ENCODE data around the gene DDX11. TPM values are rescaled to one million over a fixed set of nuclear protein-coding genes. Genes with fewer than 3 reads are reported as not detected.
"Not testable (repeated sequence)": the region's sequence is repeated elsewhere in the genome, so short reads cannot be mapped to it uniquely, and the experiment has no call there.

The DDX11 gene
- total RNA-seq, 2 experiments from 2014 or later, result 115 to 116 TPM

DNA sequence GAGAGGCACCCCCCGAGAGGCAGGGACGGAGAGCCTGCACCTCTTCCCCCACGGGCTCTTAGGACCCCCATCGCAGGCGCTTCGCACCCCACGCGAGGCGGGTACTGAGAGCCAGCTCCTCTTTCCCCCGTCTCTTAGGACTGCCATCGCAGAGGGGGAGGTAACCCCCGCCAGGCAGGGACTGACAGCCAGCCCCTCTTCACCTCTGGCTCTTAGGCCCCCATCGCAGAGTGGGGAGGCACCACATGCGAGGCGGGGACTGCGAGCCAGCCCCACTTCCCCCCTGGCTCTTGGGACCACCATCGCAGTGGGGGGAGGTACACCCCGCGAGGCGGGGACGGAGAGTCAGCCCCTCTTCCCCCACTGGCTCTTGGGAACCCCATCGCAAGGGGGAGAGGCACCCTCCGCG is 46.1 kb downstream of the DDX11 start:
- CTCF ChIA-PET, result no interaction called here
- Mint-ChIP-seq H3K36me3 (no peaks in the 10 kb centered on the region), H3K27me3 (peaks cover 24% of the 10 kb centered on the region), H3K27ac (no peak overlapping the region), H3K9me3 (no peaks in the 10 kb centered on the region), H3K4me3 (no peak overlapping the region), H3K4me1 (ENCODE audit: low read depth) (peaks cover 16% of the 10 kb centered on the region)
- no peak for DNase-seq
- POLR2A ChIA-PET, result no interaction called here
- intact Hi-C loops (cut with micrococcal nuclease), result loop anchor here (5.0 kb wide), 2 partner anchors 87 to 268 kb away; no protein-coding TSS in a partner anchor

GRCh38 chr12:31120392-31121008 is 46.8 kb downstream of the DDX11 start:
- Mint-ChIP-seq H3K27ac (no peak overlapping the region), H3K27me3 (peaks cover 18% of the 10 kb centered on the region), H3K9me3 (no peaks in the 10 kb centered on the region), H3K4me1 (ENCODE audit: low read depth) (peaks cover 16% of the 10 kb centered on the region), H3K36me3 (no peaks in the 10 kb centered on the region), H3K4me3 (no peak overlapping the region)
- ChIA-PET CTCF (no interaction called here), POLR2A (no interaction called here)
- intact Hi-C loops (cut with micrococcal nuclease), result no loop called here
- no peak for DNase-seq

- intact Hi-C loops (cut with micrococcal nuclease); CTCF ChIA-PET; POLR2A ChIA-PET; H3K4me3 Mint-ChIP-seq; H3K27ac Mint-ChIP-seq; H3K9me3 Mint-ChIP-seq; DNase-seq; H3K36me3 Mint-ChIP-seq: not testable (repeated sequence)
- Mint-ChIP-seq H3K27me3 (peaks cover 16% of the 10 kb centered on the region), H3K4me1 (ENCODE audit: low read depth) (peaks cover 16% of the 10 kb centered on the region)
Measured at GRCh38 chr12:31121022-31121728, 47.5 kb downstream of the DDX11 start.

DNA sequence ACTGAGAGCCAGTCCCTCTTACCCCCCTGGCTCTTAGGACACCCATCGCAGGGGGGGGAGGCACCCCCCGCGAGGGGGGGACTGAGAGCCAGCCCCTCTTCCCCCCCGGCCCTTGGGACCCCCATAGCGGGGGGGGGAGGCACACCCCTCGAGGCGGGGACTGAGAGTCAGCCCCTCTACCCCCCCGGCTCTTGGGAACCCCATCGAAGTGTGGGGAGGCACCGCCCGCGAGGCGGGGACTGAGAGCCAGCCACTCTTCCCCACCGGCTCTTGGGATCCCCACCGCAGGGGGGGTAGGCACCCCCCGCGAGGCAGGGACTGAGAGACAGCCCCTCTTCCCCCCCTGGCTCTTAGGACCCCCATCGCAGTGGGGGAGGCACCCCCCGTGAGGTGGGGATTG is 48.8 kb downstream of the DDX11 start:
- Mint-ChIP-seq H3K27me3 (peaks cover 12% of the 10 kb centered on the region), H3K27ac (no peak overlapping the region)

DNA sequence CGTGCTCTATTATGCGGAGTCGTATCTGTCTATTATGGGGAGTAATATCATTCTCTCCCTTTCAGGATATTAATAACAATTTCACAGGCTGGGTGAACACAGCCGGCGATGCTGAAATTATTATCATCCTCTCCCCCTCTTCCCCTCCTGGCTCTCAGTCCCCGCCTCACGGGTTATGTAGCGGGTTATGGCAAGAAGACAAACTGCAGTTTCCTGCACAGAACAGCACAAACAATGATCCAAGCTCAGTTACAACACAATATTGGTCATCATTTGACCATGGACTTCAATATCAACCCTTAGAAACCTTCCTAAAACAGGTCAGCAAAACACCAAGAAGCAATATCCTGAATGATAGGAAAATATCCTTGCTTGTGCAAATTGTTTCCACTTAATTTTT is 50.5 kb downstream of the DDX11 start:
- CTCF ChIA-PET; H3K4me1 Mint-ChIP-seq (ENCODE audit: low read depth); DNase-seq; H3K27ac Mint-ChIP-seq; POLR2A ChIA-PET; H3K27me3 Mint-ChIP-seq; H3K9me3 Mint-ChIP-seq; intact Hi-C loops (cut with micrococcal nuclease); H3K36me3 Mint-ChIP-seq; H3K4me3 Mint-ChIP-seq: not testable (repeated sequence)

More for the DNA sequence above, 48.8 kb downstream of the DDX11 start:
- no peaks in the 10 kb centered on the region for H3K9me3 Mint-ChIP-seq
- no peak for DNase-seq
- ChIA-PET CTCF (no interaction called here), POLR2A (no interaction called here)
- no peaks in the 10 kb centered on the region for H3K36me3 Mint-ChIP-seq
- no peak overlapping the region for H3K4me3 Mint-ChIP-seq
- peaks cover 9% of the 10 kb centered on the region for H3K4me1 Mint-ChIP-seq (ENCODE audit: low read depth)
- intact Hi-C loops (cut with micrococcal nuclease), result no loop called here

DNA sequence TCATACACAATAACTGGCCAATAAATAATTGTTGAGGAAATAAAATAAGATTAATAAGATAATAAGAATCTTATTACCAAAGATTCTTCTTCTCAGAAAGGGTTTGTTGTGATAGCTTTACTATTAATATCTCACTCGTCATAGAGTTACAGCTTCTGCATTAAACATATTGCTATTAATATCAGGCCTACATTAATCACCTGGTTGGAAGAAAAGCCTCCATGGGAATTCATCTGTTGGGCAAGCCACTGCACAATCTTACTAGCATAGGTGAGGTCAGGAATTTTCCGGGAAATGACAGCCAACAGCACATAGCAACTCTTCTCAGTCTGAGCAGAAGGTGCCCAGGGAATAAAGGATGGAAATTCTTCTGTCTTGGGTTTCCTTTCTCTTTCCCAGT is 51.5 kb downstream of the DDX11 start:
- intact Hi-C loops (cut with micrococcal nuclease); CTCF ChIA-PET: not testable (repeated sequence)

GRCh38 chr12:31127209-31127848 is 53.7 kb downstream of the DDX11 start:
- H3K27me3 Mint-ChIP-seq, result peaks cover 10% of the 10 kb centered on the region
- POLR2A ChIA-PET; DNase-seq; H3K27ac Mint-ChIP-seq; CTCF ChIA-PET; H3K36me3 Mint-ChIP-seq; H3K4me3 Mint-ChIP-seq; H3K9me3 Mint-ChIP-seq; intact Hi-C loops (cut with micrococcal nuclease); H3K4me1 Mint-ChIP-seq (ENCODE audit: low read depth): not testable (repeated sequence)

More for the DNA sequence above, 51.5 kb downstream of the DDX11 start:
- H3K27me3 Mint-ChIP-seq; H3K4me3 Mint-ChIP-seq; DNase-seq; H3K9me3 Mint-ChIP-seq; H3K27ac Mint-ChIP-seq; POLR2A ChIA-PET; H3K36me3 Mint-ChIP-seq; H3K4me1 Mint-ChIP-seq (ENCODE audit: low read depth): not testable (repeated sequence)

GRCh38 chr12:31136581-31136980 is 62.9 kb downstream of the DDX11 start:
- H3K36me3 Mint-ChIP-seq; H3K4me1 Mint-ChIP-seq (ENCODE audit: low read depth); CTCF ChIA-PET; POLR2A ChIA-PET; H3K9me3 Mint-ChIP-seq; intact Hi-C loops (cut with micrococcal nuclease); H3K27ac Mint-ChIP-seq; DNase-seq; H3K4me3 Mint-ChIP-seq: not testable (repeated sequence)
- H3K27me3 Mint-ChIP-seq, result peaks cover 17% of the 10 kb centered on the region

GRCh38 chr12:31144768-31145167 is 71.1 kb downstream of the DDX11 start:
- H3K9me3 Mint-ChIP-seq; POLR2A ChIA-PET; H3K4me1 Mint-ChIP-seq (ENCODE audit: low read depth); CTCF ChIA-PET; intact Hi-C loops (cut with micrococcal nuclease); H3K27ac Mint-ChIP-seq; H3K36me3 Mint-ChIP-seq; DNase-seq; H3K4me3 Mint-ChIP-seq; H3K27me3 Mint-ChIP-seq: not testable (repeated sequence)

DNA sequence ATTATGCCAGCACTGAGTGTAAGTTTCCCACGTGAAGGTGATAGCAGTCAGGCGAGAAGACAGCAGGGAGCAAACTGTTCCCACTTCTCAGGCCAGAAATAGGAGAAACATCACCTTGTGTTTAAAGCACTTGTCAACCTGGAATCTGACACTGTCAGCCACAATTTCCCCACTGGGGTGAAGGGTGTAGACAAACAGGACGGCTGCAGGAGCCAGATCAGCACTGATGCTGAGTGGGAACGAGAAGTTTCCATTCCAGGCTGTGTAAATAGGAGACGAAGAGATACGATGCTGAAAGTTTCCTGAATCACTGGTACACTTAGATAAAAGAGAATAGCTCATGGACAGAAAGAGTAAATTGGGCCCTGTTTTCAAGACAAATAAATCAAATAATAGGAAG is 71.6 kb downstream of the DDX11 start:
- H3K9me3 Mint-ChIP-seq; CTCF ChIA-PET; H3K27ac Mint-ChIP-seq; POLR2A ChIA-PET; H3K27me3 Mint-ChIP-seq; H3K4me1 Mint-ChIP-seq (ENCODE audit: low read depth); DNase-seq; H3K4me3 Mint-ChIP-seq; intact Hi-C loops (cut with micrococcal nuclease); H3K36me3 Mint-ChIP-seq: not testable (repeated sequence)

- peaks cover 11% of the 10 kb centered on the region for H3K27me3 Mint-ChIP-seq
- H3K9me3 Mint-ChIP-seq; H3K27ac Mint-ChIP-seq; CTCF ChIA-PET; DNase-seq; H3K4me1 Mint-ChIP-seq (ENCODE audit: low read depth); intact Hi-C loops (cut with micrococcal nuclease); H3K4me3 Mint-ChIP-seq; POLR2A ChIA-PET; H3K36me3 Mint-ChIP-seq: not testable (repeated sequence)
Measured at GRCh38 chr12:31147415-31147814, 73.8 kb downstream of the DDX11 start.

DNA sequence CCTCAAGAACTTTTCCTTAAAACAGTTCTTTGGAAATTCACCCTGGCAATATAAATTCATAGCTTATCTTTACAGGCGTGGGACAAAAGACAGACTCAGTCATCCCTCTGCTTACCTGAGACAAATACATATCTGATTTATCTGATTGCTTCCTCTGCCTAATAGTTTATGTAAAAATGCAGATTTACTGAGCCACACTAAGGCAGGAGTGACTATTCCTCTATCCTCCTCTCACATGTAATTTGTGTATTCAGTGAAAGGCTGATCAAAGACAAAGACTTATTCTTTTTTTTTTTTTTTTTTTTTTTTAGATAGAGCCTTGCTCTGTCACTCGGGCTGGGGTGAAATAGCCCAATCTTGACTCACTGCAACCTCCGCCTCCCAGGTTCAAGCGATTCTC is 77.1 kb downstream of the DDX11 start:
- POLR2A ChIA-PET; H3K4me3 Mint-ChIP-seq; CTCF ChIA-PET; H3K36me3 Mint-ChIP-seq; H3K27ac Mint-ChIP-seq; DNase-seq; H3K4me1 Mint-ChIP-seq (ENCODE audit: low read depth); intact Hi-C loops (cut with micrococcal nuclease); H3K9me3 Mint-ChIP-seq: not testable (repeated sequence)
- H3K27me3 Mint-ChIP-seq, result peaks cover 15% of the 10 kb centered on the region

Data from activated CD4-positive, alpha-beta memory T cell treated with anti-CD3 and anti-CD28 coated beads for 36 hours (primary cell).